ACHN (cell line): ENCODE data around the gene MUC3A.
"Not testable (repeated sequence)": the region's sequence is repeated elsewhere in the genome, so short reads cannot be mapped to it uniquely, and the experiment has no call there.

Source experiments
- DNase-seq: peaks from one replicate; pipeline ENCODE4 v3.0.0-alpha.2; 2015
- in situ Hi-C: cut with HindIII; loops from 2 replicates; pipeline ENCODE4 v1.10.0; 2017; ENCODE audit warnings: low sequenced_read_pairs, low pct_ligation_motif_present, low pct_unique_long_range_greater_than_20kb

MUC3A gene

DNA sequence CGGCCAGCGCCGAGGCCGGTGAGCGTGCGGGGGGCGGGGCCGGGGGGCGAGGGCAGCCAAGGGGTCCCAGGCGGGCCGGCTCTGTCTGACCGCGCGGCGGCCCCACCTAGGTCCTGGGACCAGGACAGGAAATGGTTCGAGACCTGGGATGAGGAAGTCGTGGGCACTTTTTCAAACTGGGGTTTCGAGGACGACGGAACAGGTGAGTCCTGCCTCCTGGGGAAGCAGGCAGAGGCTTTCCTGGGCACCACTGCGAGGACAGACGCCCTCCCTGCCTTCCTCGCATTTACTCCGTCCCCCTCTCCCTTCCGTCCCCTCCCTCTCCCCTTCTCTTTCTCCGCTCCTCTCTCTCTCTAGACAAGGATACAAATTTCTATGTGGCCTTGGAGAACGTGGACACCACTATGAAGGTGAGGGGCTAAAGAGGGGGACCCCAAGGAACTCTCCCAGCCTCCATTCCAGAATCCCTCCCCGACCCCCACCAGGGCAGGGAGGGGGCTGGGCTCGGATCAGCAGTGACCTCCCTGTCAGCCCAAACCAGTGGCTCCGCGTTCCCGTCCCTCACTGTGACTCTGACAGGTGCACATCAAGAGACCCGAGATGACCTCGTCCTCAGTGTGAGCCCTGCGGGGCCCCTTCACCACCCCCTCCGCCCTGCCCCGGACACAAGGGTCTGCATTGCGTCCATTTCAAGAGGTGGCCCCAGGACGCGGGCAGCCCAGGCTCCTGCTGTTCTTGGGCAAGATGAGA is 17.4 kb downstream of the MUC3A start:
- no peak for DNase-seq
- in situ Hi-C loops, result no loop called here

DNA sequence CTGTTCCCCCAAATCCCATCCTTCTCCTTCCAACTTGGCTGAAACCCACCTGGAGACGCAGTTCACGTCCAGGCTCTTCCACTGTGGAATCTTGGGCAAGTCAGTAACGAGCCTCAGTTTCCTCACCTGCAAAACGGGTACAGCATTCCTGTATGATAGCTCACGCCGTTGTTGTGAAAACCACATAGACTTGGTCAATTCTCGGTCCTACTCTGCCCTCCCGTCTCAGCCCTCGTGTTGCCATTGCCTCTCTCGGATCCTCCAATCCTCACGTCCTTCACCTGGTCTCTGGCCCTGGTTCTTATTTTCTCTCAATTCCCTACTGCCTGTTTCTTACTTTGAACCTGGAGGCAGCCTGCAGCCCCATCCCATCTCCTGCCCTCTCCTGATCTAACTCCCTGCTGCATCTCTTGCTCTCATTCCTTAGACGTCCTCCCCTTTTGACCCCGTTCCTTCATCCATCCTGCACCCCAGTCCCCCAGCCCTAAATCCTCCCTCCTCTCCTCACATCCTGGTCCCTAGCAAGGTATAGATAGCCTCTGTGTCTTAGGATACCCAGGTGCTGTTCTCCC is 18.0 kb downstream of the MUC3A start:
- no peak for DNase-seq
- in situ Hi-C loops, result no loop called here

GRCh38 chr7:100968031-100968430 is 18.7 kb downstream of the MUC3A start:
- DNase-seq, result no peak
- in situ Hi-C loops, result no loop called here

DNA sequence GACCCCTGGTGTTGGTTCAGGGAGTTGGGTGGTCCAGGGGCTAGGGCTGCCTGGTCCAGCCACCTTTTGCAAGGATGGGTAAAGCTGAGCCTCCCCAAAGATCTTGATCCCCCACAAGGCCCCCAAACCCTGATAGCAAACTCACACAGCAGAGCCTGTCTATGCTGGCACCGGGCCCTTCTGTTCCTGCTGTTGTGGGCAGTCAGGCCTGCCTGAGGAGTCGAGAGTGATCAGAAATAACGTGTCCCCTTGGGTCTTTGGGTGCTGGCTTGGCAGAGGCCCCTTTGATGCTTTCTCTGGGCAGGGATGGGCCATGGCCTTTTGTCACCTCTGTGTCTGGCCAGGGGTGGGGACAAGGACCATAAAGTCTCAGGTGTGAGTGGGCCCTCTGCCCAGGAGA is 19.3 kb downstream of the MUC3A start:
- DNase-seq, result no peak
- in situ Hi-C loops, result no loop called here

DNA sequence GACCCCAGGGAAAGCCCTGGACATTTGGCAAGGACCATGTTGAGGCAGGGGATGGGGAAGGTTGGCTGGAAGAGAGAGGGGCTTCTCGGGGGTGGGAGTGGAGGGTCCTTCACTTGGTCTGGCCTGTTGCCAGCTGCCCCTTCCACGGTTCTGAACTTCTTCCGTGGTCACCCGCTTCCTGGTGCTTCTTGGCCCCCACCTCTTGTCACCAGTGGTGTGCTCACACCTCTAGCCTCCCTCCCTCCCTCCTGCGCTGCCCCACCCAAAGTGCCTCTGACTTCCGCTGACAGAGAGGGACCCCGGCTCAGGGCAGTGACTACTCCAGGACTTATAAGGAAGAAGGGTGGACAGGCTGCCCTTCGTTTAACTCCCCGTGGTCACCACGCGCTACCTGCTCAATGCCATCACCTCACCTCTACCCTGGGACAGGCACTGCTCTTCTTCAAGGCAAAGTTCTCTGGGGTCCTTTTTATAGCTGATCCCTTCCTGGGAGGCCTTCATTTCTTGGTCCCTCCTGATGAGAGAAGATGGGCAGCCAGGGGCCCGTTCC is 19.8 kb downstream of the MUC3A start, which contains the start of gene MUC12:
MUC12 (plus strand) TSS at position 500 of the 550 bp plus-strand sequence. CDS start 58 bp downstream, outside the sequence.
- in situ Hi-C loops, result no loop called here
- no peak for DNase-seq

DNA sequence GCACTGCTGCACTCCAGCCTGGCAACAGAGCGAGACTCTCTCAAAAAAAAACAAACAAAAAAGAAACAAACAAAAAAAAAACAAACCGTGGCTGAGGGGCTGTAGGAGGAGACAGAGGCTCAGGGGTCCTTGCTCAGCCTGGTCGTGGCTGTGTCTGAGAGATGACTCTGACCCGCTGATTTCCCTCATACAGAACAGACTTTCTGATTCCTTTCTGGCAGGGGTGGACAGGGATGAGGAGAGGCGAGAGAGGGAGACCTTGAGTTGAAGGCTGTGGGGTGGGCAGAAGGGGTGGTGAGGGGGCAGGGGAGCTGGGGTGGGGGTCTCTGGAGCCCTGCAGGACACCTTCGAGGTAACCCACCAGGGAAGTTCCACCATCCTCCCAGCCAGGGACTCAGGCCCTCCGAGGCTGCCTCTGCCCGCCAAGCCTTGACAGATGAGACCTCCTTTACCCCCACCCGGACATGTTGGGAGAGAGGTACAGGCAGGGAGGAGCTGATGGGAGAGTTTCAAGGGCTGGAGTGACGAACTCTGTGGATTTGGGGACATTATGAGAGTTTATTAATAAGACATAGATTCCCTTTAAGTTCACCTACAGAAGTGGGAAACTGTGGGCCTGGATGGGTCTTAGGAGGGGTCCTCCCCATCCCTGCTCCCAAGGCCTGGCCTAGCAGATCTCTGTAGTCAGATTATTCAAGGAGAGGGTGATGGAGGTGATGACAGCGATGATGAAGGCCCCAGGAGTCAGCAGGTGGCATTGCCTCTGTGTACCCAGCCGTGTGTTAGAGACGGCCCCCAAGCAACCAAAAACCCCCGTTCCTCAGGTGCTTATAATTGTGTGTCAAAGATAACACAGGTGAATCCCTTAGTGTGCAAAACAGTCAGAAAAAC is 22.0 kb downstream of the MUC3A start:
- in situ Hi-C loops, result no loop called here

GRCh38 chr7:100972002-100972347 is 22.6 kb downstream of the MUC3A start:
- in situ Hi-C loops, result no loop called here
- DNase-seq, result no peak

More for the DNA sequence above, 22.0 kb downstream of the MUC3A start:
- no peak for DNase-seq

DNA sequence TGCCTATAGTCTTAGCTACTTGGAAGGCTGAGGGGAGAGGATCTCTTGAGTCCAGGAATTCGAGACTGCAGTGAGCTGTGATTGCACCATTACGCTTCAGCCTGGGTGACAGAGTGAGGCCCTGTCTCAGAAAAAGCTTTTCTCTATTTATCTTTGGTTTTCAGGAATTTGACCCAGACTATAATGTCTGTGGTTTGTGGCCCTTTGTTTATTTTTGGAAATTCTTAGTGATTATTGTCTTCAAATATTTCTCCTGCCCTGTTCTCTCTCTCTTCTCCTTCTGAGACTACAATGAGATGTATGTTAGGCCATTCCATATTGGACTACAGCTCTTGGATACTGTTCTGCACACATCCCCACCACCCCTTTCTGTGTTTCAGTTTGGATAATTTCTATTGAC is 24.7 kb downstream of the MUC3A start:
- no peak for DNase-seq
- in situ Hi-C loops, result no loop called here

DNA sequence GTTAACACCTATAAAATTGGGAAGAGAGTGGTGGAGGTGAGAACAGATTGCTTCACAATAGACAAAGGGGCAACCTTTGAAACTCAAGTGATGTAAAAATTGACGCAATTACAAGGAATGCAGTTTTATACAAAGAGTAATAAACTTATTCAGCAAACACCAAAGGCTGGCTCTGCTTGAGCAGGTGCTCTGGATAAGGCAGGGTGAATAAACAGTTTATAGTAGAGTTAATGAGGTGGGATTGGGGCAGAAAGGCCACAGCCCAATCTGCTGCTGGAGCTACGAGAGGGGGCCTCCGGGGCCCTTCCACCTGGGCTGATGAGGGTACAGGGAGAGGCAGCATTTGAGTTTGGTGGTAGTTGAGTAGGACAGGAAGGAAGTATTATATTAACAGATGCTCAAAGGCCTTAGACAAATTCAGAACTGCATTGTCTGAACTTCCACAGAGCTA is 26.1 kb downstream of the MUC3A start:
- in situ Hi-C loops, result no loop called here
- no peak for DNase-seq

DNA sequence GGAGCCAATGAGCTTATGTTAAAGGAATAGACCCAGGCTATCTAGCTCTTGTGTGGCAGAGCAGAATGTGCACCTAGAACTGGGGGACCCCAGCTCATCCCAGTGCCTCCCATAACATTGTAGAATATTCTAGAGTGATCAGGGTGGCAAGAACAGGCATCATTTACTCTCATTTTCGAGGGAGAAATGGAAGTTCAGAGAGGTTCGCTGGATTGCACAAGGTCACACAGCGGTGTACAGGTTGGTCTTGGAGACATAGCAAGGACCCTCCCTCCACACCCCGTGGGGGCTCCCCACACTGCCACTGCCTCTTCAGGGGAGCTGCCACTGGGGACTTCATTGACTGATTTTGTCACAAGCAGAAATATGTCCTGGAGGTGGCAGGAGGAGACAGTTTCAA is 29.0 kb downstream of the MUC3A start:
- in situ Hi-C loops, result no loop called here
- DNase-seq, result no peak

DNA sequence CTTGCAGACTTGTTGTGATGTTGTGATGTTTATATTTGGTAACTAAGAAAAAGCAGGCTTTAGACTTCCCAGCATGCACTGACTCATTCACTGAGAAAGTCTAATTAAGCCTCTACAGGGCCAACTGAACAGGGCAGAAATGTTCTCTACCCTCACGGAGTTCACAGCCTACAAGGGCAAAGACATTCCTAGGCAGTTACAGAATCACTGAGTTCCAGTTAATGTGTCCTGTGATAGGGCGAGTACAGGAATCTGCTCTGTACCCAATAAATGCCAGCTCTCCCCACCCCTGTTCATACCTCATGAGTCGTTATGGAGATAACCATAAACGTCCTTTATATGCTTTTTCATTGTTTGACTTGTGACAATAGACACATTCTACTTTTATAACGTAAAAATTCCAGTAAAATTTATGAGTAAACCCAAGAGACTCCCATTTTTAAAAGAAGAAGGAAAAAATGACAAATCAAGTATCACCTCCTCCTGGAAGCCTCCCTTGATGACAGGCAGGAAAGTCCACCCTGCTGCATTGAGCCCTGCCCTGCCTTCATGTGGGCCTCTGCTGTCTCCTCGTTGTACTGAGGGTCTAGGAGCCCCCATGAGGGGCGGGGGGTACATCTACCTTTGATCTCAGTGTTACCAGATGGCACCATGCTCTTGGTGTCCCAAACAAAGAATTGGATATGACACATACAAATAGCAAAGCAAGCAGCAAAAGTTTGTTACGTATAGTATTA is 34.3 kb downstream of the MUC3A start:
- in situ Hi-C loops, result no loop called here
- peak; percentile 88 for DNase-seq

DNA sequence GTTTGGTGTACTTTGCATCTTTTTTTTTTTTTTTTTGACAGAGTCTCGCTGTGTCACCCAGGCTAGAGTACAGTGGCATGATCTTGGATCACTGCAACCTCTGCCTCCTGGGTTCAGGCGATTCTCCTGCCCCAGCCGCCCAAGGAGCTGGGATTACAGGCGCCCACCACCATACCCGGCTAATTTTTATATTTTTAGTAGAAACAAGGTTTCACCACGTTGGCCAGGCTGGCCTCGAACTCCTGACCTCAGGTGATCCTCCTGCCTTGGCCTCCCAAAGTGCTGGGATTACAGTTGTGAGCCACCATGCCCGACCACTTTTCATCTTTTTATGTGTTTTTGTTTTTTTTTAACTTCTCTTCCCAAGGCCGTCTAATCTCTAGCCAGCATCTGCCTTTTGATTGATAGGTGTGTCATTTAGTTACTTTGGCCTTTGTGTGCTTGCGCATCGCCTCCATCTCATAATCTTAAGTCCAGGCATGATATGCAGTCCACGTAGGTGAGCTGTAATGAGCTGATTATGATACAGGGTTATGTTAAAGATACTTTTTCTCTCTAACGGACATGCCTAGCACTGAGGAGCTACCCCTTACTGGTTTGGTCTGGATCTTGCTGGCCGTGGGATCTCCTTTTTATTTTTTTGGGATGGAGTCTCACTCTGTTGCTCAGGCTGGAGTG is 35.0 kb downstream of the MUC3A start:
- DNase-seq, in situ Hi-C loops: not testable (repeated sequence)

- DNase-seq, result peak; percentile 54
- in situ Hi-C loops, result not testable (repeated sequence)
These were observed 35.9 kb downstream of the MUC3A start for GRCh38 chr7:100985033-100985797.

- in situ Hi-C loops, result no loop called here
- DNase-seq, result no peak
These were observed 42.3 kb downstream of the MUC3A start for GRCh38 chr7:100991631-100992030.

GRCh38 chr7:100992280-100992679 is 42.9 kb downstream of the MUC3A start:
- in situ Hi-C loops, DNase-seq: not testable (repeated sequence)

- in situ Hi-C loops, DNase-seq: not testable (repeated sequence)
These were observed 45.3 kb downstream of the MUC3A start for GRCh38 chr7:100994671-100995070.

DNA sequence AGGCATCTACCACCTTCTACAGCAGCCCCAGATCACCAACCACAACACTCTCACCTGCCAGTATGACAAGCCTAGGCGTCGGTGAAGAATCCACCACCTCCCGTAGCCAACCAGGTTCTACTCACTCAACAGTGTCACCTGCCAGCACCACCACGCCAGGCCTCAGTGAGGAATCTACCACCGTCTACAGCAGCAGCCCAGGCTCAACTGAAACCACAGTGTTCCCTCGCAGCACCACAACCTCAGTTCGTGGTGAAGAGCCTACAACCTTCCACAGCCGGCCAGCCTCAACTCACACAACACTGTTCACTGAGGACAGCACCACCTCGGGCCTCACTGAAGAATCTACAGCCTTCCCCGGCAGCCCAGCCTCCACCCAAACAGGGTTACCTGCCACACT is 49.2 kb downstream of the MUC3A start:
- in situ Hi-C loops, DNase-seq: not testable (repeated sequence)
